A549 (cell line): ENCODE results near the gene MRTFB. TPM values are rescaled to one million over a fixed set of nuclear protein-coding genes. Genes with fewer than 3 reads are reported as not detected.

Experiments used
- ATAC-seq, 2 experiments: fragments of 200-7000 bp in 1 of 2; fragments of >200 bp in 1 of 2; cut with Nextera tagmentation in 1 of 2; cut with Tn5 transposase in 1 of 2; 3 replicates each; pipeline versions ENCODE4 v1.8.0 to v1.9.1; 2018 to 2020; ENCODE audit warnings: mild to moderate bottlenecking in 1 of 2, moderate library complexity in 1 of 2
- CTCF ChIA-PET: fragments of 300-600 bp; sonication (Branson Sonifier 250); formaldehyde crosslinking; extraction: SDS; loops from one replicate; lab custom pipeline; 2021; ENCODE audit warnings: antibody characterized with exemption, inconsistent platforms; lab: Yijun Ruan, JAX
- POLR2A ChIA-PET: fragments of 350-600 bp; formaldehyde crosslinking; extraction: SDS; loops from one replicate; lab custom pipeline; 2021; ENCODE audit warnings: antibody characterized with exemption, inconsistent platforms; lab: Yijun Ruan, JAX
- DNase-seq, 2 experiments: peaks; one replicate each; pipeline versions ENCODE4 v3.0.0 to v3.0.0-alpha.2; 2011 to 2016; ENCODE audit warnings: low read depth in 1 of 2, low spot score in 1 of 2
- FAIRE-seq: peaks from 2 replicates; lab custom pipeline; 2011; peaks lifted over from hg19 to GRCh38; lab: Jason Lieb, UNC
- H3K27ac ChIP-seq, 2 experiments: fragments of >200 bp; sonication (Bioruptor Twin); formaldehyde crosslinking; 3 replicates each; pipeline ENCODE4 v1.5.1; 2016 to 2017
- H3K4me1 ChIP-seq: fragments of >200 bp; sonication (Bioruptor Twin); formaldehyde crosslinking; 3 replicates; pipeline ENCODE4 v1.6.1; 2016
- H3K4me2 ChIP-seq: fragments of >200 bp; sonication (Bioruptor Twin); formaldehyde crosslinking; 3 replicates; pipeline ENCODE4 v1.6.1; 2016
- H3K4me3 ChIP-seq: fragments of >200 bp; sonication (Bioruptor Twin); formaldehyde crosslinking; 3 replicates; pipeline ENCODE4 v1.5.1; 2016
- H3K9me3 ChIP-seq: fragments of >200 bp; sonication (Bioruptor Twin); formaldehyde crosslinking; 3 replicates; pipeline ENCODE4 v1.6.1; 2016
- CBX8 ChIP-seq: fragments of 200-600 bp; sonication (generic); IDR thresholded peaks from 2 replicates; pipeline ENCODE4 v1.6.1; 2016
- CHD2 ChIP-seq: fragments of 150-350 bp; IDR thresholded peaks from 2 replicates; pipeline ENCODE4 v1.6.1; 2014; ENCODE audit warnings: low read length; ENCODE audit not compliant: partially characterized antibody
- EHMT2 ChIP-seq: fragments of 200-600 bp; sonication (generic); IDR thresholded peaks from 2 replicates; pipeline ENCODE4 v1.6.1; 2016; ENCODE audit warnings: antibody characterized with exemption, low read depth, mild to moderate bottlenecking, moderate library complexity
- EP300 ChIP-seq, 2 experiments: fragments of >200 bp; sonication (Bioruptor Twin); formaldehyde crosslinking; IDR thresholded peaks; 2 replicates in 1 of 2; 3 replicates in 1 of 2; pipeline ENCODE4 v1.6.1; 2016 to 2017
- FOXS1 ChIP-seq: fragments of 250-450 bp; sonication (Bioruptor Pico); IDR thresholded peaks from 2 replicates; pipeline ENCODE4 v1.5.0; 2020; ENCODE audit warnings: mild to moderate bottlenecking, moderate library complexity
- GATA3 ChIP-seq: IDR thresholded peaks from 2 replicates; pipeline ENCODE4 v1.6.1; 2012; ENCODE audit warnings: borderline replicate concordance
- HDAC2 ChIP-seq: fragments of 200-600 bp; sonication (generic); IDR thresholded peaks from 2 replicates; pipeline ENCODE4 v1.6.1; 2016
- HEYL ChIP-seq: fragments of 250-450 bp; sonication (Bioruptor Pico); IDR thresholded peaks from 2 replicates; pipeline ENCODE4 v1.8.0; 2021; ENCODE audit warnings: mild to moderate bottlenecking, moderate library complexity
- JUN ChIP-seq, 2 experiments: fragments of >200 bp; sonication (Bioruptor Twin); formaldehyde crosslinking; IDR thresholded peaks; 2 replicates in 1 of 2; 3 replicates in 1 of 2; pipeline ENCODE4 v1.6.1; 2016 to 2017
- JUNB ChIP-seq: fragments of >200 bp; sonication (Bioruptor Twin); formaldehyde crosslinking; IDR thresholded peaks from 2 replicates; pipeline ENCODE4 v1.6.1; 2016
- KDM5A ChIP-seq: fragments of 200-600 bp; sonication (generic); IDR thresholded peaks from 2 replicates; pipeline ENCODE4 v1.6.1; 2016; ENCODE audit warnings: antibody characterized with exemption, mild to moderate bottlenecking
- MAZ ChIP-seq: fragments of 150-350 bp; IDR thresholded peaks from 2 replicates; pipeline ENCODE4 v1.6.1; 2014; ENCODE audit warnings: antibody characterized with exemption, low read depth, low read length, borderline replicate concordance
- NR3C1 ChIP-seq: fragments of >200 bp; sonication (Bioruptor Twin); formaldehyde crosslinking; IDR thresholded peaks from 3 replicates; pipeline ENCODE4 v1.6.1; 2017
- PHF8 ChIP-seq: fragments of 200-600 bp; sonication (generic); IDR thresholded peaks from 2 replicates; pipeline ENCODE4 v1.6.1; 2016; ENCODE audit warnings: low read depth, mild to moderate bottlenecking, antibody characterized with exemption, moderate library complexity, borderline replicate concordance
- POLR2AphosphoS2 ChIP-seq: conservative IDR thresholded peaks from 2 replicates; pipeline ENCODE4 v1.6.1; 2012; ENCODE audit warnings: low read length, improper control_type of control experiment, inconsistent platforms
- RAD21 ChIP-seq, 2 experiments: fragments of >200 bp in 1 of 2; sonication (Bioruptor Twin) in 1 of 2; formaldehyde crosslinking in 1 of 2; IDR thresholded peaks in 1 of 2; conservative IDR thresholded peaks in 1 of 2; 2 replicates in 1 of 2; 3 replicates in 1 of 2; pipeline ENCODE4 v1.6.1; 2012 to 2018; ENCODE audit warnings: inconsistent platforms in 1 of 2
- RCOR1 ChIP-seq: fragments of 150-350 bp; IDR thresholded peaks from 2 replicates; pipeline ENCODE4 v1.6.1; 2014; ENCODE audit warnings: antibody characterized with exemption, low read length, low read depth
- RFX5 ChIP-seq: fragments of 450-650 bp; IDR thresholded peaks from 2 replicates; pipeline ENCODE4 v1.7.1; 2014; ENCODE audit warnings: antibody characterized with exemption, mild to moderate bottlenecking, moderate library complexity
- RNF2 ChIP-seq: fragments of 200-600 bp; sonication (generic); IDR thresholded peaks from 2 replicates; pipeline ENCODE4 v1.6.1; 2016; ENCODE audit warnings: low read depth, mild to moderate bottlenecking, antibody characterized with exemption, moderate library complexity, borderline replicate concordance
- SMC3 ChIP-seq: fragments of >200 bp; sonication (Bioruptor Twin); formaldehyde crosslinking; IDR thresholded peaks from 3 replicates; pipeline ENCODE4 v1.6.1; 2018; ENCODE audit warnings: inconsistent platforms
- TFCP2L1 ChIP-seq: fragments of 250-450 bp; sonication (Bioruptor Pico); IDR thresholded peaks from 2 replicates; pipeline ENCODE4 v1.5.0; 2021; ENCODE audit warnings: mild to moderate bottlenecking
- ZNF302 ChIP-seq: fragments of 250-450 bp; sonication (Bioruptor Pico); IDR thresholded peaks from 2 replicates; pipeline ENCODE4 v1.9.0; 2021; ENCODE audit warnings: inconsistent platforms, mild to moderate bottlenecking, moderate library complexity
- WGBS: methylation state at CpG from one replicate; pipeline ENCODE4 v1.1.6; 2017; ENCODE audit errors: missing lambda C conversion rate; 5-methylcytosine and 5-hydroxymethylcytosine counted together
- polyA plus RNA-seq, 4 experiments: library from polyadenylated mRNA; depleted of rRNA in 3 of 4; stranded (reverse); fragments of >200 nt; fragmentation: RNase III in 1 of 4; extraction: RNeasy Plus Mini Kit Qiagen cat#74134 plus additional on column Dnase treatment in 1 of 4; gene quantifications; 2 replicates in 3 of 4; 3 replicates in 1 of 4; pipeline ENCODE4 v1.2.3, GENCODE V29; 2011 to 2017
- TF ChIP-seq, protein P1 (sequence below): fragments of >200 bp; sonication (Bioruptor Twin); formaldehyde crosslinking; IDR thresholded peaks from 2 replicates; pipeline ENCODE4 v1.6.1; 2016
- TF ChIP-seq, protein P2 (sequence below): fragments of 250-450 bp; sonication (Bioruptor Pico); IDR thresholded peaks from 2 replicates; pipeline ENCODE4 v1.5.0; 2020; ENCODE audit warnings: low read depth, mild to moderate bottlenecking, moderate library complexity
- TF ChIP-seq, protein P3 (sequence below): fragments of 250-450 bp; sonication (Bioruptor Pico); IDR thresholded peaks from 2 replicates; pipeline ENCODE4 v1.5.0; 2021; ENCODE audit warnings: mild to moderate bottlenecking, moderate library complexity, borderline replicate concordance
- TF ChIP-seq, protein P4 (sequence below): IDR thresholded peaks from 2 replicates; pipeline ENCODE4 v1.6.1; 2012
- TF ChIP-seq, protein P5 (sequence below): fragments of 450-650 bp; IDR thresholded peaks from 2 replicates; pipeline ENCODE4 v1.6.1; 2014; ENCODE audit warnings: antibody characterized with exemption
- TF ChIP-seq, protein P6 (sequence below): fragments of >200 bp; sonication (Bioruptor Twin); formaldehyde crosslinking; IDR thresholded peaks from 3 replicates; pipeline ENCODE4 v1.5.1; 2016

Gene MRTFB
- polyA plus RNA-seq, 2 of the 4 experiments (the other 2 are of a cell fraction): 13.7 to 24.2 TPM

DNA sequence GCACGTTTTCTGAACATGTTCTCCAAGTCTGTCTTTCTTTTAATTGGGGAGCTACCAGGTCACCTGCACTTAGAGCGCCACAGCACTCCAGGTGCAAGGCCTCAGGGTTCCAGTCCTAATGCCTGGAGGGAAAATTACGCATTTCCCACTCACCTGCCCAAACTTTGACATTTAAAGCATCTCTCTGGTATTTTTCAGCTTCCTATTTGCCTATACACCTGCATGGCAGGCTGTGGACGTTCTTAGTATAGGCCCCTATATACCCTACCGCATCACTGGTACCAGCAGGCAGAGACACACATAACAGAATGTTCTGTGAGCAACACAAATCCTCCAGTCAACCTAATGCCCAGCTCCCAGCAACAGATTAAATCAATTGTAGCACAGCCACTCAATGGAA, 213.3 kb downstream of the MRTFB start:
- CTCF ChIA-PET: interaction anchor here (0.8 to 3.1 kb wide), 4 partner anchors 31 to 365 kb away, joined by 3 to 21 read pairs (median 5); partner anchors contain the start of gene ERCC4
- ATAC-seq (no peak), FAIRE-seq (no peak)
- Histone ChIP-seq H3K4me2 (peak overlapping the region; percentile 70), H3K9me3 (peaks cover 9% of the 10 kb centered on the region), H3K27ac (peak overlapping the region in 1 of 2 experiments; percentile 24; a peak in 3 of 6 replicates)
- WGBS: 80% methylated on average over 5 of the region's 5 CpGs
- no peak for TF ChIP-seq JUNB
- TF ChIP-seq, protein P1, sequence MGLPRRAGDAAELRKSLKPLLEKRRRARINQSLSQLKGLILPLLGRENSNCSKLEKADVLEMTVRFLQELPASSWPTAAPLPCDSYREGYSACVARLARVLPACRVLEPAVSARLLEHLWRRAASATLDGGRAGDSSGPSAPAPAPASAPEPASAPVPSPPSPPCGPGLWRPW: no peak
- TF ChIP-seq, protein P2, sequence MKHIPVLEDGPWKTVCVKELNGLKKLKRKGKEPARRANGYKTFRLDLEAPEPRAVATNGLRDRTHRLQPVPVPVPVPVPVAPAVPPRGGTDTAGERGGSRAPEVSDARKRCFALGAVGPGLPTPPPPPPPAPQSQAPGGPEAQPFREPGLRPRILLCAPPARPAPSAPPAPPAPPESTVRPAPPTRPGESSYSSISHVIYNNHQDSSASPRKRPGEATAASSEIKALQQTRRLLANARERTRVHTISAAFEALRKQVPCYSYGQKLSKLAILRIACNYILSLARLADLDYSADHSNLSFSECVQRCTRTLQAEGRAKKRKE (CRISPR knock-in tag): no peak
- no peak for TF ChIP-seq MAZ
- no peak for TF ChIP-seq RCOR1
- no peak for TF ChIP-seq GATA3
- no peak for TF ChIP-seq HDAC2
- no peak for TF ChIP-seq ZNF302 (CRISPR knock-in tag)
- TF ChIP-seq, protein P3, sequence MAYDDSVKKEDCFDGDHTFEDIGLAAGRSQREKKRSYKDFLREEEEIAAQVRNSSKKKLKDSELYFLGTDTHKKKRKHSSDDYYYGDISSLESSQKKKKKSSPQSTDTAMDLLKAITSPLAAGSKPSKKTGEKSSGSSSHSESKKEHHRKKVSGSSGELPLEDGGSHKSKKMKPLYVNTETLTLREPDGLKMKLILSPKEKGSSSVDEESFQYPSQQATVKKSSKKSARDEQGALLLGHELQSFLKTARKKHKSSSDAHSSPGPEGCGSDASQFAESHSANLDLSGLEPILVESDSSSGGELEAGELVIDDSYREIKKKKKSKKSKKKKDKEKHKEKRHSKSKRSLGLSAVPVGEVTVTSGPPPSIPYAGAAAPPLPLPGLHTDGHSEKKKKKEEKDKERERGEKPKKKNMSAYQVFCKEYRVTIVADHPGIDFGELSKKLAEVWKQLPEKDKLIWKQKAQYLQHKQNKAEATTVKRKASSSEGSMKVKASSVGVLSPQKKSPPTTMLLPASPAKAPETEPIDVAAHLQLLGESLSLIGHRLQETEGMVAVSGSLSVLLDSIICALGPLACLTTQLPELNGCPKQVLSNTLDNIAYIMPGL (CRISPR knock-in tag): no peak
- TF ChIP-seq CBX8: no peak
- TF ChIP-seq, protein P4, sequence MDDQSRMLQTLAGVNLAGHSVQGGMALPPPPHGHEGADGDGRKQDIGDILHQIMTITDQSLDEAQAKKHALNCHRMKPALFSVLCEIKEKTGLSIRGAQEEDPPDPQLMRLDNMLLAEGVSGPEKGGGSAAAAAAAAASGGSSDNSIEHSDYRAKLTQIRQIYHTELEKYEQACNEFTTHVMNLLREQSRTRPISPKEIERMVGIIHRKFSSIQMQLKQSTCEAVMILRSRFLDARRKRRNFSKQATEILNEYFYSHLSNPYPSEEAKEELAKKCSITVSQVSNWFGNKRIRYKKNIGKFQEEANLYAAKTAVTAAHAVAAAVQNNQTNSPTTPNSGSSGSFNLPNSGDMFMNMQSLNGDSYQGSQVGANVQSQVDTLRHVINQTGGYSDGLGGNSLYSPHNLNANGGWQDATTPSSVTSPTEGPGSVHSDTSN: no peak
- no peak for TF ChIP-seq POLR2AphosphoS2
- no peak for TF ChIP-seq TFCP2L1
- TF ChIP-seq NR3C1: no peak
- TF ChIP-seq RNF2: no peak
- TF ChIP-seq RFX5: no peak
- no peak for TF ChIP-seq EP300 (IDR thresholded peaks at IDR 0.05)
- TF ChIP-seq, all 56 proteins: peak for 0
- peaks cover 12% of the 10 kb centered on the region; the same call in 1 of the 3 replicates for H3K4me1 ChIP-seq
- POLR2A ChIA-PET: no interaction called here
- H3K4me3 ChIP-seq: no peak overlapping the region
- no peak for DNase-seq

DNA sequence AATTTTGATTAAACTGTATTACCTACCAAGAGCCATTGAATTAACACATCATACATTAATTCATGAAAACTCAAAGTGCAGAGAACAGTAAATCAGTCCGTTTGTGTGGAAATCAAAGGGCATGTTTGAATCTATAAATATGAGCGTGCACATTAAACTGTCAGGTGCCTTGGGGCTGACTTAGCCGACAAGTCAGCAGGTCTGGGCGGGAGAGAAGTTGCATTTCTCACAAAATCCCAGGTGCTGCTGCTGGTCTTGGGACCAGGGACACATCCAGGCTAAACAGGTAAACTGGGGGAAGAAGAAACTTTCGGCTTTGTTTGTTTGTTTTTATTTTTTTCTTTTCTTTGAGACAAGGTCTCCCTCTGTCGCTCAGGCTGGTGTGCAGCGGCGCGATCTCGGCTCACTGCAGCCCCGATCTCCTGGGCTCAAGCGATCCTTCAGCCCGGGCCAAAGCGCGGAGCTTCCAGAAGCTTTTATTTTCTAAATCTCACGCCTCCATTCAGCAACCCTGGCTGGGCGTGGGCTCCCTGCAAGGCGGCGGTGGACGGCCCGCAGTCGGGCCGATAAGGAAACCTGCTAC, 213.9 kb downstream of the MRTFB start:
- WGBS: 0% methylated on average over 22 of the region's 23 CpGs
- H3K4me3 ChIP-seq: peak overlapping the region; percentile 62
- FAIRE-seq: no peak
- peak; percentile 55 to 82 for DNase-seq
- H3K9me3 ChIP-seq: peaks cover 15% of the 10 kb centered on the region
- peak; percentile 67 to 81 for ATAC-seq
- H3K4me2 ChIP-seq: peak overlapping the region; percentile 70
- CTCF ChIA-PET: interaction anchor here (0.8 to 3.6 kb wide), 13 partner anchors 10 to 378 kb away, joined by 3 to 34 read pairs (median 4); partner anchors contain the start of gene ERCC4
- peaks cover 12% of the 10 kb centered on the region; the same call in 1 of the 3 replicates for H3K4me1 ChIP-seq
- H3K27ac ChIP-seq: peak overlapping the region; percentile 83 to 91
- POLR2A ChIA-PET: interaction anchor here (0.5 to 1.9 kb wide), 8 partner anchors 8 to 365 kb away, joined by 3 to 9 read pairs (median 4); partner anchors contain the start of genes ERCC4 and PARN
- TF ChIP-seq CHD2 (no peak), HEYL (CRISPR knock-in tag) (no peak), MAZ (no peak), RAD21 (conservative IDR thresholded peaks at IDR 0.05 in 1 of 2, IDR thresholded peaks at IDR 0.05 in 1 of 2) (peak; percentile 62 to 69), FOXS1 (CRISPR knock-in tag) (no peak), EHMT2 (no peak), RCOR1 (no peak), SMC3 (peak; percentile 57), JUN (IDR thresholded peaks at IDR 0.05) (no peak), KDM5A (peak; percentile 56; the same call in 1 of the 2 replicates), HDAC2 (no peak), PHF8 (no peak)
- TF ChIP-seq, protein P5, sequence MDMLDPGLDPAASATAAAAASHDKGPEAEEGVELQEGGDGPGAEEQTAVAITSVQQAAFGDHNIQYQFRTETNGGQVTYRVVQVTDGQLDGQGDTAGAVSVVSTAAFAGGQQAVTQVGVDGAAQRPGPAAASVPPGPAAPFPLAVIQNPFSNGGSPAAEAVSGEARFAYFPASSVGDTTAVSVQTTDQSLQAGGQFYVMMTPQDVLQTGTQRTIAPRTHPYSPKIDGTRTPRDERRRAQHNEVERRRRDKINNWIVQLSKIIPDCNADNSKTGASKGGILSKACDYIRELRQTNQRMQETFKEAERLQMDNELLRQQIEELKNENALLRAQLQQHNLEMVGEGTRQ: no peak
- TF ChIP-seq, protein P3 (CRISPR knock-in tag): no peak
- TF ChIP-seq, protein P6, sequence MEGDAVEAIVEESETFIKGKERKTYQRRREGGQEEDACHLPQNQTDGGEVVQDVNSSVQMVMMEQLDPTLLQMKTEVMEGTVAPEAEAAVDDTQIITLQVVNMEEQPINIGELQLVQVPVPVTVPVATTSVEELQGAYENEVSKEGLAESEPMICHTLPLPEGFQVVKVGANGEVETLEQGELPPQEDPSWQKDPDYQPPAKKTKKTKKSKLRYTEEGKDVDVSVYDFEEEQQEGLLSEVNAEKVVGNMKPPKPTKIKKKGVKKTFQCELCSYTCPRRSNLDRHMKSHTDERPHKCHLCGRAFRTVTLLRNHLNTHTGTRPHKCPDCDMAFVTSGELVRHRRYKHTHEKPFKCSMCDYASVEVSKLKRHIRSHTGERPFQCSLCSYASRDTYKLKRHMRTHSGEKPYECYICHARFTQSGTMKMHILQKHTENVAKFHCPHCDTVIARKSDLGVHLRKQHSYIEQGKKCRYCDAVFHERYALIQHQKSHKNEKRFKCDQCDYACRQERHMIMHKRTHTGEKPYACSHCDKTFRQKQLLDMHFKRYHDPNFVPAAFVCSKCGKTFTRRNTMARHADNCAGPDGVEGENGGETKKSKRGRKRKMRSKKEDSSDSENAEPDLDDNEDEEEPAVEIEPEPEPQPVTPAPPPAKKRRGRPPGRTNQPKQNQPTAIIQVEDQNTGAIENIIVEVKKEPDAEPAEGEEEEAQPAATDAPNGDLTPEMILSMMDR: peak; percentile 50
